OCI-LY3 (cell line): Measurements from ENCODE around the gene TNPO1.

Source experiments
- EZH2phosphoT487 ChIP-seq: fragments of 200-600 bp; shearing (Covaris generic); IDR thresholded peaks from 2 replicates; pipeline ENCODE4 v1.6.1; 2018; ENCODE audit warnings: antibody characterized with exemption, mixed run types, low read depth
- TF ChIP-seq, protein P1 (sequence below): fragments of 200-600, 300-600 bp; sonication (generic); IDR thresholded peaks from 2 replicates; pipeline ENCODE4 v1.5.1; 2014; ENCODE audit warnings: antibody characterized with exemption, low read length, low read depth

DNA sequence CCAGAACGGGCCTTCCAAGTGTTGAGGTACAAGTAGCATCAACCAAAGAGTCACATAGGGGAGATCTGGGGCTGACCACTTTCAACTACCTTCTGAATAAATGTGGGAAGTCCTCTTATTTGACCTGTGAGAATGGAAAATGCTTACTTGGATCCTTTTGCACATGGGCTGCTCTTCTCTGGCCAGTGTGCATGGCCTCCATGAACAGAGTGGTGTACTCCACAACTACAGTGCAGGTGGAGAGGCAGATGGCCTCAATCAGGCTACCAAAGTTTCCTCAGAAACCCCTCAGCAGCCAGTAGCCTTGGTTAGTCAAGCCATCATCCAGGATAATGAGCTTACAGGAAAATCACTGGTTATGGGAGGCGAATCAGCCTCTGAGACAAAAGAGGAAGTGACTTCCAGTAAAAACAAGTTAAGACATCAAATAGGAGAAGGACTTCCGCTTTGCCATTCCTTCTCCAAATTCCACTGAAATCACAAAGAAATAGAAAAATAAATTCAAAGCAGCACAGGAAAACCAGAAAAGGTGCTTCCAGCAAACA lies 121.1 kb downstream of the TNPO1 start:
- TF ChIP-seq, protein P1, sequence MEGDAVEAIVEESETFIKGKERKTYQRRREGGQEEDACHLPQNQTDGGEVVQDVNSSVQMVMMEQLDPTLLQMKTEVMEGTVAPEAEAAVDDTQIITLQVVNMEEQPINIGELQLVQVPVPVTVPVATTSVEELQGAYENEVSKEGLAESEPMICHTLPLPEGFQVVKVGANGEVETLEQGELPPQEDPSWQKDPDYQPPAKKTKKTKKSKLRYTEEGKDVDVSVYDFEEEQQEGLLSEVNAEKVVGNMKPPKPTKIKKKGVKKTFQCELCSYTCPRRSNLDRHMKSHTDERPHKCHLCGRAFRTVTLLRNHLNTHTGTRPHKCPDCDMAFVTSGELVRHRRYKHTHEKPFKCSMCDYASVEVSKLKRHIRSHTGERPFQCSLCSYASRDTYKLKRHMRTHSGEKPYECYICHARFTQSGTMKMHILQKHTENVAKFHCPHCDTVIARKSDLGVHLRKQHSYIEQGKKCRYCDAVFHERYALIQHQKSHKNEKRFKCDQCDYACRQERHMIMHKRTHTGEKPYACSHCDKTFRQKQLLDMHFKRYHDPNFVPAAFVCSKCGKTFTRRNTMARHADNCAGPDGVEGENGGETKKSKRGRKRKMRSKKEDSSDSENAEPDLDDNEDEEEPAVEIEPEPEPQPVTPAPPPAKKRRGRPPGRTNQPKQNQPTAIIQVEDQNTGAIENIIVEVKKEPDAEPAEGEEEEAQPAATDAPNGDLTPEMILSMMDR: no peak
- TF ChIP-seq EZH2phosphoT487: no peak
